Spleen (tissue), 11 donors: ENCODE measurements around the gene CSMD2. TPM values are rescaled to one million over a fixed set of nuclear protein-coding genes. Genes with fewer than 3 reads are reported as not detected.

ENCODE experiments used
- DNase-seq: peaks from one replicate; pipeline ENCODE4 v3.0.0-alpha.2; 2020
- H3K27ac ChIP-seq, 8 donors: fragments of 200-600 bp; sonication (generic) in 7 of 8; 1 replicate in 4 of 8; 2 replicates in 4 of 8; pipeline versions ENCODE4 v1.5.0 to v1.8.0; 2016 to 2021; ENCODE audit warnings: inconsistent platforms in 4 of 8, mild to moderate bottlenecking in 4 of 8, moderate library complexity in 1 of 8
- H3K27me3 ChIP-seq, 7 donors: fragments of 200-600 bp; sonication (generic) in 6 of 7; replicated peaks in 1 of 7; 1 replicate in 4 of 7; 2 replicates in 3 of 7; pipeline versions ENCODE4 v1.5.0 to v1.8.0; 2016 to 2021; ENCODE audit warnings: inconsistent platforms in 3 of 7, mild to moderate bottlenecking in 1 of 7
- H3K36me3 ChIP-seq, 6 donors: fragments of 200-600 bp; sonication (generic) in 5 of 6; 1 replicate in 4 of 6; 2 replicates in 2 of 6; pipeline versions ENCODE4 v1.5.0 to v1.8.0; 2016 to 2021; ENCODE audit warnings: inconsistent platforms in 2 of 6
- H3K4me1 ChIP-seq, 6 donors: fragments of 200-600 bp; sonication (generic) in 5 of 6; 1 replicate in 3 of 6; 2 replicates in 3 of 6; pipeline versions ENCODE4 v1.5.0 to v1.8.0; 2016 to 2021; ENCODE audit warnings: inconsistent platforms in 3 of 6
- H3K4me3 ChIP-seq, 8 donors: fragments of 200-600 bp; sonication (generic) in 7 of 8; 1 replicate in 4 of 8; 2 replicates in 4 of 8; pipeline versions ENCODE4 v1.5.0 to v1.8.0; 2016 to 2021; ENCODE audit warnings: inconsistent platforms in 4 of 8, mild to moderate bottlenecking in 4 of 8, moderate library complexity in 2 of 8
- H3K9me3 ChIP-seq, 8 donors: fragments of 200-600 bp; sonication (generic) in 7 of 8; 1 replicate in 4 of 8; 2 replicates in 4 of 8; pipeline versions ENCODE4 v1.5.0 to v1.8.0; 2016 to 2021; ENCODE audit warnings: inconsistent platforms in 4 of 8
- POLR2A ChIP-seq, 3 donors: fragments of 450-650 bp; IDR thresholded peaks; one replicate each; pipeline ENCODE4 v1.5.1; 2017; ENCODE audit warnings: antibody characterized with exemption in 3 of 3, mild to moderate bottlenecking in 1 of 3
- POLR2AphosphoS5 ChIP-seq, 3 donors: sonication (generic); formaldehyde crosslinking; IDR thresholded peaks; one replicate each; pipeline ENCODE4 v1.5.1; 2017; ENCODE audit warnings: antibody characterized with exemption in 3 of 3
- WGBS, 5 donors: extraction: QIAGEN DNeasy Blood & Tissue Kit in 3 of 5; methylation state at CpG; one replicate each; pipeline versions ENCODE4 v1.1.5 to v1.1.7; 2013 to 2018; 5-methylcytosine and 5-hydroxymethylcytosine counted together
- intact Hi-C: fragments of 100-400 bp; cut with DNase I; formaldehyde crosslinking; loops from one replicate; pipeline ENCODE4 v1.15.0; 2023; ENCODE audit warnings: low total_unique reads
- polyA plus RNA-seq, 3 donors: library from polyadenylated mRNA; stranded (reverse); fragments of 200-250 nt; gene quantifications; one replicate each; pipeline ENCODE4 v1.2.1, GENCODE V29; 2013
- total RNA-seq, 7 donors: library from RNA; depleted of rRNA in 3 of 7; stranded (reverse); fragments of >200 nt in 3 of 7; fragmentation: NEBNext Ultra II Directional in 4 of 7; extraction: Animal tissue kit (Norgen Biotek cat#: 25700) in 4 of 7; gene quantifications; one replicate each; pipeline versions ENCODE4 v1.1.0 to v1.2.1, GENCODE V29; 2016 to 2021
- TF ChIP-seq, protein P1 (sequence below), 11 experiments: fragments of 200-600 bp in 7 of 11; fragments of 450-650 bp in 4 of 11; sonication (generic) in 4 of 11; IDR thresholded peaks in 8 of 11; conservative IDR thresholded peaks in 3 of 11; 1 replicate in 7 of 11; 2 replicates in 4 of 11; pipeline versions ENCODE4 v1.4.0 to v1.8.0; 2016 to 2021; ENCODE audit warnings: antibody characterized with exemption in 11 of 11, inconsistent platforms in 4 of 11, mild to moderate bottlenecking in 1 of 11
- donor health status: healthy with polysubstance abuse.
- donor health status: DM: no; HTN: no; CAD: no; lungs with moderate emphysema.
- donor health status: DM: no; HTN: no; CAD: no.
- donor health status: Bipolar disorder and iron deficiency.
- donor health status: healthy.
- donor health status: DM: no; HTN: no; CAD: no.
- donor health status: DM: yes; HTN: yes; CAD: no.

CSMD2 gene
- total and polyA plus RNA-seq, 10 donors = 0.12 to 2.7 (median 0.96) TPM

GRCh38 chr1:33836911-33837310, 328.1 kb downstream of the CSMD2 start:
- TF ChIP-seq, protein P1, sequence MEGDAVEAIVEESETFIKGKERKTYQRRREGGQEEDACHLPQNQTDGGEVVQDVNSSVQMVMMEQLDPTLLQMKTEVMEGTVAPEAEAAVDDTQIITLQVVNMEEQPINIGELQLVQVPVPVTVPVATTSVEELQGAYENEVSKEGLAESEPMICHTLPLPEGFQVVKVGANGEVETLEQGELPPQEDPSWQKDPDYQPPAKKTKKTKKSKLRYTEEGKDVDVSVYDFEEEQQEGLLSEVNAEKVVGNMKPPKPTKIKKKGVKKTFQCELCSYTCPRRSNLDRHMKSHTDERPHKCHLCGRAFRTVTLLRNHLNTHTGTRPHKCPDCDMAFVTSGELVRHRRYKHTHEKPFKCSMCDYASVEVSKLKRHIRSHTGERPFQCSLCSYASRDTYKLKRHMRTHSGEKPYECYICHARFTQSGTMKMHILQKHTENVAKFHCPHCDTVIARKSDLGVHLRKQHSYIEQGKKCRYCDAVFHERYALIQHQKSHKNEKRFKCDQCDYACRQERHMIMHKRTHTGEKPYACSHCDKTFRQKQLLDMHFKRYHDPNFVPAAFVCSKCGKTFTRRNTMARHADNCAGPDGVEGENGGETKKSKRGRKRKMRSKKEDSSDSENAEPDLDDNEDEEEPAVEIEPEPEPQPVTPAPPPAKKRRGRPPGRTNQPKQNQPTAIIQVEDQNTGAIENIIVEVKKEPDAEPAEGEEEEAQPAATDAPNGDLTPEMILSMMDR (IDR thresholded peaks at IDR 0.05 in 8 of 11, conservative IDR thresholded peaks at IDR 0.05 in 3 of 11) = no peak
- TF ChIP-seq POLR2A (IDR thresholded peaks at IDR 0.05) (no peak), POLR2AphosphoS5 (IDR thresholded peaks at IDR 0.05) (no peak)
- WGBS, 5 donors = 88 to 95% (median 93%) methylated on average over 4 of the region's 4 CpGs
- H3K4me3 ChIP-seq = no peak overlapping the region
- intact Hi-C loops = no loop called here
- H3K9me3 ChIP-seq = peaks cover 0 to 11% (median 0%) of the 10 kb centered on the region in 8 donors
- H3K27me3 ChIP-seq = no peaks in the 10 kb centered on the region
- H3K4me1 ChIP-seq = no peaks in the 10 kb centered on the region
- H3K27ac ChIP-seq = no peak overlapping the region
- H3K36me3 ChIP-seq = no peaks in the 10 kb centered on the region
- no peak for DNase-seq

DNA sequence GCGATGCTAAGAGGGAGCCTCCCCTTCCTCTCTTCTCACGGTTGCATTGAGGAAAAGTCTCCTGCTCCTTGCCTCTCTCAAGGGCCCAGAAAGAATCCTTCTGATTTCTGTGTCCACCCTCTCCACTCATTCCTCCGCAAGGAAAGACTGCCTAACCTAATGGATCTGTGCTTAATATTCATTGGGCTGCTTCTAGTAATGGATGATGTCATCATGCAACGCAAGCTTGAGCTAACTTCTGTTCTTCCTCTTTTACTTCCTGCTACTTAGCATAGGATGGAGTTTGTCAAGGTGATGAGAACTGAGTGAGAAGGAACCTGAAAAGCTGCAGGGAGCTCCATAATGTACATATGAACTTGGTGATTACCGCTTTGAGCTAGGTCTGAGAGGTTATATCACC, 336.4 kb downstream of the CSMD2 start:
- H3K9me3 ChIP-seq = peaks cover 0 to 12% (median 0%) of the 10 kb centered on the region in 8 donors
- H3K27me3 ChIP-seq = peaks cover 0 to 25% (median 0%) of the 10 kb centered on the region in 7 donors
- H3K27ac ChIP-seq = no peak overlapping the region
- H3K4me1 ChIP-seq = no peaks in the 10 kb centered on the region
- DNase-seq = no peak
- WGBS, 5 donors = 72 to 90% (median 79%) methylated on average over 4 to 5 of the region's 5 CpGs
- H3K4me3 ChIP-seq = no peak overlapping the region
- H3K36me3 ChIP-seq = no peaks in the 10 kb centered on the region
- intact Hi-C loops = no loop called here
- TF ChIP-seq POLR2A (IDR thresholded peaks at IDR 0.05) = no peak
- TF ChIP-seq, protein P1 (IDR thresholded peaks at IDR 0.05 in 8 of 11, conservative IDR thresholded peaks at IDR 0.05 in 3 of 11) = no peak
- TF ChIP-seq POLR2AphosphoS5 (IDR thresholded peaks at IDR 0.05) = no peak

DNA sequence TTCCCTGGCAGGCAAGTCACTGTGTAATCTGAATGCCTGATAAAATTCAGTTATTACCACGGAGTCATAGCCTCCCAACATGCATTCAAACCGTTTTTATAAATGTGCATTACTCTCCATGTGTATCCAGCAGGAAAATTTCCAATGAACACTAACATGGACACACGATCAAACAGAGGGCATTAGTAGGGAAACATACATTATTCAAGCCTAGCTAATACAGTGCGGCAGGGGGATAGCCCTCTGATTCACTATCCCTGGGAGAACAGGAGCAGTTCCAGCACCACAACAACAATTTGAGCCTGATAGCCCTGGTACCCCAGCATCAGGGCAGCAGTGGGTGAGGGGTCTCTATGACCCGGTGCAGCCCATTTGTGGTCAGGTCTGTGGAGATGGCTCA, 337.0 kb downstream of the CSMD2 start:
- no peak for TF ChIP-seq POLR2AphosphoS5 (IDR thresholded peaks at IDR 0.05)
- TF ChIP-seq, protein P1 (IDR thresholded peaks at IDR 0.05 in 8 of 11, conservative IDR thresholded peaks at IDR 0.05 in 3 of 11) = no peak
- no peak for TF ChIP-seq POLR2A (IDR thresholded peaks at IDR 0.05)
- no peaks in the 10 kb centered on the region for H3K36me3 ChIP-seq
- H3K9me3 ChIP-seq = peaks cover 0 to 12% (median 0%) of the 10 kb centered on the region in 8 donors
- DNase-seq = no peak
- H3K4me3 ChIP-seq = no peak overlapping the region
- intact Hi-C loops = no loop called here
- peaks cover 0 to 31% (median 0%) of the 10 kb centered on the region in 7 donors for H3K27me3 ChIP-seq
- H3K27ac ChIP-seq = no peak overlapping the region
- WGBS, 5 donors = 42 to 68% (median 59%) methylated on average over 5 of the region's 5 CpGs
- no peaks in the 10 kb centered on the region for H3K4me1 ChIP-seq

DNA sequence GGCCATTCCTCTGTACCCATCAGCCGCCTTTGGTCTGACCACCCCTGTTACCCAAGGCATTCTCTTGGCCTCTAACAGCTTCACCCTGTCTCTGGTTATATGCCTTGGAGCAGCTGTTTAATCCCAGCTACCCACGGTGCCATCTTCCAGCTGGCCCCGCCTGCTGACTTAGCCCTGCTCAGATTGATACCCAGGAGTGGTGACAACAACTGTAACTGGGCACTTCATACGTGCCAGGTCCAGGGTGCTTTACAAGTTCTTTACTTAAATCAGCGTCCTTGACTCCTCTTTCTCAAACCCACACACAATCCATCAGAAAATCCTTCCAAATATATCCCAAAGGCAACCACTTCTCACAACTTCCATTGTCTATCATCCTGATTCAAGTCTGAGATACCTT, 338.3 kb downstream of the CSMD2 start:
- no peak overlapping the region for H3K27ac ChIP-seq
- H3K4me3 ChIP-seq = no peak overlapping the region
- H3K27me3 ChIP-seq = peaks cover 0 to 44% (median 0%) of the 10 kb centered on the region in 7 donors
- H3K36me3 ChIP-seq = no peaks in the 10 kb centered on the region
- TF ChIP-seq POLR2AphosphoS5 (IDR thresholded peaks at IDR 0.05) (no peak), POLR2A (IDR thresholded peaks at IDR 0.05) (no peak)
- TF ChIP-seq, protein P1 (IDR thresholded peaks at IDR 0.05 in 8 of 11, conservative IDR thresholded peaks at IDR 0.05 in 3 of 11) = no peak
- intact Hi-C loops = no loop called here
- H3K4me1 ChIP-seq = no peaks in the 10 kb centered on the region
- no peak for DNase-seq
- WGBS, 5 donors = 80 to 88% (median 86%) methylated on average over 5 of the region's 5 CpGs
- peaks cover 0 to 12% (median 0%) of the 10 kb centered on the region in 8 donors for H3K9me3 ChIP-seq
